SK-N-SH (cell line): ENCODE measurements around the gene UBE2U.

ENCODE experiments used
- CTCF ChIP-seq: fragments of 200-600 bp; sonication (generic); IDR thresholded peaks from 2 replicates; pipeline ENCODE4 v1.6.1; 2017; ENCODE audit warnings: antibody characterized with exemption, mild to moderate bottlenecking, moderate library complexity
- GABPA ChIP-seq: IDR thresholded peaks from 2 replicates; pipeline ENCODE4 v1.4.0; 2012; ENCODE audit warnings: low read depth, mild to moderate bottlenecking
- JUND ChIP-seq: IDR thresholded peaks from 2 replicates; pipeline ENCODE4 v1.4.0; 2012
- RAD21 ChIP-seq: IDR thresholded peaks from 2 replicates; pipeline ENCODE4 v1.6.1; 2012; ENCODE audit warnings: mild to moderate bottlenecking, low read length
- REST ChIP-seq: IDR thresholded peaks from 2 replicates; pipeline ENCODE4 v1.6.1; 2012; ENCODE audit warnings: mild to moderate bottlenecking, low read depth, low read length, moderate library complexity
- TCF12 ChIP-seq: IDR thresholded peaks from 2 replicates; pipeline ENCODE4 v1.4.0; 2012

- TF ChIP-seq JUND (no peak), CTCF (no peak), TCF12 (no peak), REST (no peak), GABPA (no peak), RAD21 (no peak)
These were observed 66.1 kb downstream of the UBE2U start for GRCh38 chr1:64269558-64269884.
